GM18499 (cell line): ENCODE measurements around the gene SDK1.

ENCODE experiments used
- ATAC-seq: cut with Tn5 transposase; IDR thresholded peaks from one replicate; pipeline ENCODE4 v1.9.1; 2021; ENCODE audit warnings: moderate number of reproducible peaks; ENCODE audit not compliant: insufficient read depth, unreplicated experiment

SDK1 gene

DNA sequence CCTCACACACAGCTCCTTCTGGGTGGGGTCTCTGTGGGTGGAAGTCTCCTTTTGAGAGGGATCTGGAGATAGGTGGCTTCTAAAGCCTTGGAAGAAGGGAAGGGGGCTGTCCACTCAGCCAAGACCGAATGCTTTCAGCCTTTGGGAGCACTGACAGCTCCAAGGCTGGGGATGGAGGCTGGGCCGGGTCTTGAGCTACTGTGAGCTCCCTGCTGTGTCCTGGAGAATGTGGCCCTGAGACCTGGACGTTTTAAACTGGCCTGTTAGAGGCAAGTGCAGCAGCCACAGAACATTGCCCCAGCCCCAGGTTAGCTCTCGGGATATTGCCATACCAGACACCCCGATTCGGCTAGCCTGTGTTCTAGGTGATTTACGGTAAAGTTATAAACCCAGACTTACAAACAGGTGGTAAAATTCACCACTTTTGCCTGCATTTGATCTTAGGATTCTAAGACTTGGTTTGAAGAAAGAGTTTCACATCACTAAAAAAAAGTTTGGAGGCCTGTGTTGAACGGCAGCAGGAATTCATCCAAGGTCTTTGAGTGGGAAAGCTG lies 832.5 kb downstream of the SDK1 start:
- ATAC-seq: no peak

- ATAC-seq: no peak
Observed at GRCh38 chr7:4134204-4134603, 833.2 kb downstream of the SDK1 start.

- ATAC-seq: no peak
Observed at GRCh38 chr7:4134631-4135030, 833.6 kb downstream of the SDK1 start.

DNA sequence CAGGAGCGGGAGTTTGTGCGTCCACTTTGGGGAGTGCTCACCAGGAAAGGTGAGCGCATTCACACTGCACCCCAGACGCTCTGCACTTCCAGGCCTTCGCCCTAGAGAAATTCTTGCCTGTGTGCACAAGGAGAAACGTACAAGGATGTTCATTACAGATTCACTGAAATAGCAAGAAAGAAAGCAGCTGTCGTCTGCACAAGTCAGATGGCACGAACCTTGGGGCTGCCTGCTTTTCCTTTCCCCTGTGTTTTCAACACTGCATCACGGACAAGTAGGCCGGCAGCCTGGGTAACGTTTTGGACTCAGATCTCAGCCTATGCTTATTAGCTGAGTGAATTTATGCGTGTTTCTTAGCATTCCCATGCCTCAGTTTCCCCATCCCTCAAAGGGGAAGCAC lies 834.2 kb downstream of the SDK1 start:
- no peak for ATAC-seq

- no peak for ATAC-seq
Observed at GRCh38 chr7:4136036-4136435, 835.0 kb downstream of the SDK1 start.

DNA sequence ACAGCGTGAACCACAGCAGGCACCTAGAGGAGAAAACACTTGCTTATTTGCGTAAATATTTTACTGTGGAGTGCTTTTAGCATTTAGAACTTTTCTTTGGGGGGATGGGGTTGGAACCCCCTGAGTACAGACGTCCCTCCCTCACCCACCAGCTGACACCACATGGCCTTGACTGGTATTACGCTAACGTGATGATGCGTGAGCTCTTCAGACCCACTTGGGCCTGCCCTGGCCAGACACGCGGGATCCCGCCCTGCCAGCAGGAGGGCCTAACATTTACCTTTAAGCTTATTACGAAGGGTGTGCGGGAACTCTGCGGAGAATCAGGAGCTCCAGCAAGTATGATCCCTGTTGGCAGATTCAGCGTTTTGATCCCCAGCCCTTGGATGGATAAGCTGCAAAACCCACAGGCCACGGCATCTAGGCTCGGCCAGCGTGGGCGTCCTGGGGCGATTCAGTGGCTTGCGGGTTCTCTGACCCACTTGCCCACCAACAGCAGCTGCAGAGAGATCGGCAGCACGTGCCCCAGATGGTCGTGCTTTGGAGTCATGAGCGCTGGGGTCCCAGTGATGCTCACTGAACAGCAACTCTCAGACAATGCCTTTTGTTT lies 835.6 kb downstream of the SDK1 start:
- ATAC-seq: no peak

DNA sequence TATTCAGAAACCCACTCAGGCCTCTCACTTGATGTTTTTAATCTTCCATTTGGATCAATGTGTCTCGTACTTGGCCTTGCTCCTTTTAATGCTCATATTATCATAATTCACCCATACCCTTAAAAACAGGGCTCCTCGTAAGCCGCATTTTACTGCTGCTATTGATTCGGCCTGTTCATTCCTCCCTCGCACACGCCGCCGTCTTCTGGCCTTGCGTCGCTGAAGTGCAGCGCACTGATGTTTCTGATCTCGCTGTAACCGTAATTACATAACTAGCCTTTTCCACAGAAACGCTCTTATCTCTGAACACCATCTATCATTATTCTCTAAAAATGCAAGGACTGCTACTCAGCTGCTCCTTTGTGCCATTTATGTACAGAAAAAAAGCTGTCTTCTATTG lies 836.5 kb downstream of the SDK1 start:
- ATAC-seq: no peak

DNA sequence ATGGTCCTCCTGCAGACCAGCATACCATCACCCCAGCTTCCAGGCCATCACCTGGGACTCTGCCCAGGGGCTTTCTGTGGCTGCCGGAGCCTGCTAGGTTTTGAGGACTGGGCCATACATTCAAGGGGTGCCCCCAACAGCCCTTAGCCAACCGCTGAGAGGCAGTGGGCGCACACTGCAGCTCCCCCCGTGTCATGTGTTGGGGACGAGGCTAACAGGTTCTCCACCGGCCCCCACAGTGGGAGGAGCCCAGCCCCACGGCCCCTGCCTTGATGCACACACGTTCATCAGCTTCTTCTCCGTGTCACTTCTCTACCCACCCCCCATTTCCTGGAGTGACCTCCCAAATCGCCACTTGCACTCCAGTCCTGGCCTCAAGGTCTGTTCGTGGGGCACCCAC lies 837.8 kb downstream of the SDK1 start:
- no peak for ATAC-seq

GRCh38 chr7:4139656-4140625 lies 838.9 kb downstream of the SDK1 start:
- ATAC-seq: no peak

DNA sequence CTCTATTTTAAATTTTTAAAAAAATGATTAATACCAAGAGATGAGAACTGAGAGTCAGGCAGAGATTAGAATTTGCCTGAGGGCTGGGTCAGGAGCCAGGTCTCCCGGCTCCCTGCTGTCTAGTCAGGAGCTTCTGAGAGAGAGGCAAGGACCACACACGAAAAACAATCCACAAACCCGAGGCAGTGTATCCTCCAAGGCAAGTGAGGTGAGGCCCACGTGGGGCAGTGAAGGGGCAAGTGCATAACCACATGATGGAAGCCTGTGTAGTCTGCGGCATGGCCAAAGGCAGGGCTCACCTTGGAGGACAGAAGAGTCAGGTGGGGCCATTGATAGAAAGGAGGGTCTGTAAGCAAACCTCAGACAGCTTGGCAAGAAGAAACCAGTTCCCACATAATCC lies 839.9 kb downstream of the SDK1 start:
- ATAC-seq: no peak

- ATAC-seq: no peak
Observed at GRCh38 chr7:4143006-4143405, 842.0 kb downstream of the SDK1 start.

- ATAC-seq: no peak
Observed at GRCh38 chr7:4143511-4144171, 842.6 kb downstream of the SDK1 start.

- ATAC-seq: no peak
Observed at GRCh38 chr7:4144172-4144701, 843.2 kb downstream of the SDK1 start.

GRCh38 chr7:4144811-4145510 lies 843.9 kb downstream of the SDK1 start:
- no peak for ATAC-seq

- no peak for ATAC-seq
Observed at GRCh38 chr7:4145576-4145975, 844.5 kb downstream of the SDK1 start.

DNA sequence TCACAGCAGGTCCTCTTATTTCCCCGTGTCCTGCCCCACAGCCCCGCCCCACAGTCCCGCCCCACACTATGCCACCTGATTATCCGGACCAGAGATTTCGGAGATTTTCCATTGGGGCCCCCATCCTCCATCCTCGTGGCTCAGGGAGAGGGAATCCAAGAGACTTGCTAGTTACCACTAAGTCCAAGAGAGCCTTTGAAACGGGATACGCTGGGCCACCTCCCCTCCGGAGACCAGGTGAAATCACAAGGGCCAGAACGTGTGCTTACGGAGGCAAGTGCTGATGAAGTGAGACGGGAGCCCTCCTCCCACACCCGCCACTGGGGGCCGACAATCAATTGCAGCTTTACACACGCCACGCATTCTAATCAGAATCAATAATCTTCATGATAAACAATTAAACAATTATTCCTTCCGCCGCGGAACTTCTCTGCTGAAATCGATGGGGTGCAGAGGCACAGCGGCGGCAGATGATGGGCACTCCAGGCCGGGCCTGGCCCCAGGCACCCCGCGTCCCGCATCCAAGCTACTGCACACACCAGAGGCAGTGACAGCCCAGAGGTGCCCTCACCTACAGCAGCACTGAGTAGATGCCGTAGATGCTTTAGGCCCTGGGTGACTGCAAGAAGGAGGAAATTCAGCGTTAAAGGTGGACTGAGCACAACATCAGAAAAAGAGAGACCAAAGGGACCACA lies 847.0 kb downstream of the SDK1 start:
- no peak for ATAC-seq

- no peak for ATAC-seq
Observed at GRCh38 chr7:4149236-4149635, 848.2 kb downstream of the SDK1 start.

DNA sequence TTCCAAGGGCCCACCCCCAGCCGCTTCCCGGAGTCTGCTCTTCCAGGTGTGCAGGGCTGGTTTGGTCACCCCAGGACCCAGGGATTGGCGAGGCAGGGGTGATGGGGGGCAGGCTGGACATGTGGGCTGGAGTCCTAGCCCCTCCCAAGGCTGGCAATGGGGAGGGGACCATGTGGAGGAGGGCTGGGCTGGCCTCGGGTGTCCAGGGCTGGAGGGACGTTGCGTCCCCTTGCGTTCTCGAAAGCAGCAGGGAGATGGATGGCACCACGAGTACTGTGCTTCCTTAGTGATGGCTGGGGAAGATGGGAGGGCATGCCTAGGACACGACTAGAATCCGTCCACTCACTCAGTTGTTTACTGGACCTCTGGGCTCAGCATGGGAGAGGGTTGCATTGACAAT lies 848.6 kb downstream of the SDK1 start:
- no peak for ATAC-seq

DNA sequence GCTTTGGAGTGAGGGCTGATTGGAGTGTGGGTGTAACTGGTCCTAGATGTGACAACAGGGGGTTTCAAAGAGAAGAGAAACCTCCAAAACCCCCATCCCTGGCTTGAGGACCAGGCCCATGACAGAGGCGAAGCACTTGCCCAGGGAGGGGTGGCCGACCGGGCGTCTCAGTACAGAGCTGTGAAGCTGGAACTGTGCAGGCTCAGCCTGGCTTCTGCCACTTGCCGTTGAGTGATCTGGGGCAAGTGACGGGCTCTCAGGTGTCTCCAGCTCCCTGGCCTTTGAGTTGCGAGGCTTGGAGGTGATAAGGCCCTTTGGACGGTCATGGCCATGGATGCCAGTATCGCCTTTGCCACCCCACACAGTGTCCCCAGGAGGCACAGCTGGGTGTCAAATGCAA lies 849.7 kb downstream of the SDK1 start:
- ATAC-seq: no peak

- ATAC-seq: no peak
Observed at GRCh38 chr7:4151524-4151923, 850.5 kb downstream of the SDK1 start.
